Right lobe of liver (tissue), 4 donors: ENCODE results near the gene TTC7B.

ENCODE experiments used
- CTCF ChIP-seq, 4 donors: fragments of 200-600 bp in 3 of 4; fragments of 450-650 bp in 1 of 4; IDR thresholded peaks; one replicate each; pipeline versions ENCODE4 v1.5.1 to v1.8.0; 2016 to 2022; ENCODE audit warnings: antibody characterized with exemption in 4 of 4, mild to moderate bottlenecking in 2 of 4
- POLR2A ChIP-seq: fragments of 450-650 bp; IDR thresholded peaks from one replicate; pipeline ENCODE4 v1.6.1; 2017; ENCODE audit warnings: antibody characterized with exemption, mild to moderate bottlenecking
- donor health status: DM: no; HTN: no; CAD: no.
- donor health status: DM: no; HTN: no; CAD: no.
- donor health status: DM: no; HTN: yes; CAD: no.

- TF ChIP-seq POLR2A (no peak), CTCF (IDR thresholded peaks at IDR 0.05) (no peak)
These were observed 146.5 kb downstream of the TTC7B start for GRCh38 chr14:90669731-90670130.
